Mucosa of descending colon (tissue), 3 donors: ENCODE results near the gene CACFD1. TPM values are rescaled to one million over a fixed set of nuclear protein-coding genes. Genes with fewer than 3 reads are reported as not detected.

Experiments used
- ATAC-seq: fragments of 200-7000 bp; cut with Tn5 transposase; one replicate; pipeline ENCODE4 v1.9.1; 2020; ENCODE audit warnings: mild to moderate bottlenecking, moderate library complexity
- DNase-seq, 3 donors: peaks; one replicate each; pipeline ENCODE4 v3.0.0-alpha.2; 2020
- H3K36me3 ChIP-seq: fragments of 200-600 bp; one replicate; pipeline ENCODE4 v1.8.0; 2021; ENCODE audit warnings: low read depth, mild to moderate bottlenecking
- H3K4me1 ChIP-seq: fragments of 200-600 bp; one replicate; pipeline ENCODE4 v1.8.0; 2021; ENCODE audit warnings: low read depth, mild to moderate bottlenecking
- H3K4me3 ChIP-seq: fragments of 200-600 bp; one replicate; pipeline ENCODE4 v1.8.0; 2021; ENCODE audit warnings: mild to moderate bottlenecking
- H3K9me3 ChIP-seq: fragments of 200-600 bp; one replicate; pipeline ENCODE4 v1.8.0; 2021; ENCODE audit warnings: mild to moderate bottlenecking
- CTCF ChIP-seq: fragments of 200-600 bp; IDR thresholded peaks from one replicate; pipeline ENCODE4 v1.8.0; 2022; ENCODE audit warnings: antibody characterized with exemption, mild to moderate bottlenecking
- intact Hi-C, 2 donors: fragments of 100-400 bp; cut with DNase I in 1 of 2; cut with micrococcal nuclease in 1 of 2; formaldehyde crosslinking; loops; one replicate each; pipeline versions ENCODE4 v1.11.0 to v1.11.1; 2022; cut with DNase I, micrococcal nuclease
- total RNA-seq, 3 donors: library from RNA; stranded (reverse); fragmentation: NEBNext Ultra II Directional in 2 of 3; extraction: Animal tissue kit (Norgen Biotek cat#: 25700) in 2 of 3; gene quantifications; one replicate each; pipeline versions ENCODE4 v1.2.1 to v1.2.4, GENCODE V29; 2021 to 2023
- donor health status: DM: no; HTN: no; CAD: no; lungs with moderate emphysema.
- donor health status: DM: no; HTN: no; CAD: no.
- donor health status: DM: no; HTN: yes; CAD: no.

Gene CACFD1
- total RNA-seq, 3 donors from 2014 or later: 42.7 to 84.2 (median 54.1) TPM

- TF ChIP-seq CTCF: no peak
Measured at GRCh38 chr9:133426011-133426410, 33.8 kb upstream of the CACFD1 start.

GRCh38 chr9:133427658-133428348 is 32.0 kb upstream of the CACFD1 start:
- no peaks in the 10 kb centered on the region for H3K9me3 ChIP-seq
- H3K4me1 ChIP-seq: peaks cover 4% of the 10 kb centered on the region
- H3K4me3 ChIP-seq: no peak overlapping the region
- no peak for DNase-seq
- intact Hi-C loops: no loop called here
- no peak for ATAC-seq
- no peaks in the 10 kb centered on the region for H3K36me3 ChIP-seq
- no peak for TF ChIP-seq CTCF

More at GRCh38 chr9:133426011-133426410, 33.8 kb upstream of the CACFD1 start:
- Histone ChIP-seq H3K4me1 (peaks cover 4% of the 10 kb centered on the region), H3K9me3 (no peaks in the 10 kb centered on the region), H3K36me3 (no peaks in the 10 kb centered on the region), H3K4me3 (no peak overlapping the region)
- DNase-seq (peak in 2 of 3 donors; percentile 54 to 57), ATAC-seq (peak; percentile 54)
- intact Hi-C loops: no loop called here

GRCh38 chr9:133428617-133429101 is 31.1 kb upstream of the CACFD1 start:
- H3K4me1 ChIP-seq: peaks cover 4% of the 10 kb centered on the region
- intact Hi-C loops: no loop called here
- no peak for TF ChIP-seq CTCF
- no peaks in the 10 kb centered on the region for H3K9me3 ChIP-seq
- no peaks in the 10 kb centered on the region for H3K36me3 ChIP-seq
- no peak overlapping the region for H3K4me3 ChIP-seq
- ATAC-seq (peak; percentile 74), DNase-seq (peak in 2 of 3 donors; percentile 45 to 56)

- H3K4me3 ChIP-seq: no peak overlapping the region
Measured at GRCh38 chr9:133429214-133429613, 30.6 kb upstream of the CACFD1 start.

GRCh38 chr9:133429641-133430161 is 30.1 kb upstream of the CACFD1 start:
- H3K4me1 ChIP-seq: peaks cover 4% of the 10 kb centered on the region
- peak in 2 of 3 donors; percentile 53 to 72 for DNase-seq
- no peak overlapping the region for H3K4me3 ChIP-seq
- intact Hi-C loops: no loop called here
- peak; percentile 60 for ATAC-seq
- no peaks in the 10 kb centered on the region for H3K9me3 ChIP-seq
- no peaks in the 10 kb centered on the region for H3K36me3 ChIP-seq
- TF ChIP-seq CTCF: peak; percentile 12

More at GRCh38 chr9:133429214-133429613, 30.6 kb upstream of the CACFD1 start:
- TF ChIP-seq CTCF: no peak
- H3K4me1 ChIP-seq: peaks cover 4% of the 10 kb centered on the region
- ATAC-seq (no peak), DNase-seq (no peak)
- no peaks in the 10 kb centered on the region for H3K36me3 ChIP-seq
- no peaks in the 10 kb centered on the region for H3K9me3 ChIP-seq
- intact Hi-C loops: no loop called here
